HG02759 (cell line): Measurements from ENCODE around the gene HBD.
"Not testable (repeated sequence)": the region's sequence is repeated elsewhere in the genome, so short reads cannot be mapped to it uniquely, and the experiment has no call there.

Experiments used
- ATAC-seq: cut with Tn5 transposase; IDR thresholded peaks from one replicate; pipeline ENCODE4 v1.9.1; 2021; ENCODE audit warnings: mild to moderate bottlenecking, moderate library complexity; ENCODE audit not compliant: unreplicated experiment

HBD gene

GRCh38 chr11:5253440-5253839 is 19.2 kb upstream of the HBD start:
- not testable (repeated sequence) for ATAC-seq

GRCh38 chr11:5252919-5253265 is 18.6 kb upstream of the HBD start:
- no peak for ATAC-seq

DNA sequence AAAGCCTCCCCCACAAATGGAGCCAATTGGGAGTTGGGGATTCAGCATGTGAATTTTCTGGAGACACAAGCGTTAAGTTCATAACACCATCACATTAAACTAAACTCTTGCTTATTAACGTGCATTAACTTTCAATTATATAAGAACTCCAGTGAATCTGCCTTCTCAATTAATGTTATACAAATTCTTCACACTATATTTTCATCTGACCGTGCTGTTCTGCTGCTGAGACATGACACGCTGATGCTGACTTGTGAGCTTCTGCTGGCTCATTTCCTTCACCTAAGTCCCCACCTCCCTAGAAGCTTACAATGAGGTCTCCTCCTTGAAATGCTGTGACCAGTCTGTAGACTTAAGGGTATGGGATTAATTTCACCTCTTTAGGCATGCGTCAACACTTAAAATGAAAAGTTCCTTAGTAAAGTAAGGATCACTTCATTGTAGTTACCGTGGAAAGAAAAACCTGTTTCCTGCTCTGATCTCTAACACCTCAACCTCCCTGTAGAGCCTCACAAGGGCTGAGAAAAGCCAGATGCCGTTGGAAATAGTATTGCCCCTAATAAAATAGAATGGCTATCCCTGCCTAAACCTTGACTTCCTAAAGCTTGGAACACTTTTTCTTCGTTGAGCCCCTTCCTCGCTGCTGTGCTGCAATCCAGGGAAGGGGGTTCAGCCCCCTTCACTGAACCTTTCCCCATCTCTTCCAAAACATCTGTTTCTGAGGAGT is 18.1 kb upstream of the HBD start:
- ATAC-seq, result no peak

DNA sequence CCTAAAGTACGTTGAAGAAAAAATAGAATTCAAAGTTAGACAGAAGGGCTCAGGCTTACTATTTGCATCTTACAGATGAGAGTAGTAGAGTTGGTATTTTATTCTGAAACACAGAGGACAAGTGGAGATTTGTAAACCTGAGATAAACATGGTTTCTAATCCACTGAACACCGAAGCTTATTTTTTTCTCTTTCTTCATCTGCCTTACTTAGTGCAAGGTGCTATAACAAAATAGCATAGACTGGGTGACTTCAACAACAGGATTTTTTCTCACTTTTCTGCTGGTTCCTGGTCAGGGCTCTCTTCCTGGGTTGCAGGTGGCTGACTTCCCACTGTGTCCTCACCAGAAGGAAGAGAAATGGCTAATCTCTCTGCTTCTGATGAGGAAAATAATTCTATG is 17.5 kb upstream of the HBD start:
- ATAC-seq, result no peak

GRCh38 chr11:5250543-5251204 is 16.4 kb upstream of the HBD start:
- ATAC-seq, result no peak

DNA sequence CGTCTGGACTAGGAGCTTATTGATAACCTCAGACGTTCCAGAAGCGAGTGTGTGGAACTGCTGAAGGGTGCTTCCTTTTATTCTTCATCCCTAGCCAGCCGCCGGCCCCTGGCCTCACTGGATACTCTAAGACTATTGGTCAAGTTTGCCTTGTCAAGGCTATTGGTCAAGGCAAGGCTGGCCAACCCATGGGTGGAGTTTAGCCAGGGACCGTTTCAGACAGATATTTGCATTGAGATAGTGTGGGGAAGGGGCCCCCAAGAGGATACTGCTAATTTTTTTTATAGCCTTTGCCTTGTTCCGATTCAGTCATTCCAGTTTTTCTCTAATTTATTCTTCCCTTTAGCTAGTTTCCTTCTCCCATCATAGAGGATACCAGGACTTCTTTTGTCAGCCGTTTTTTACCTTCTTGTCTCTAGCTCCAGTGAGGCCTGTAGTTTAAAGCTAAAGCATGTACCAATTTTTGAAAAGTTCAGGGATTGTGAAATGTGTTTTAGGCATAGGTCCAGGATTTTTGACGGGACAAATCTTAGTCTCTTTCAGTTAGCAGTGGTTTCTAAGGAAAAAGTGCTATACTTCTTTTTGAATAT is 15.6 kb upstream of the HBD start, which contains the start of gene HBG1:
Gene HBG1, minus strand, starts transcription at position 51 of the 590 bp plus-strand sequence. CDS start 53 bp downstream, outside the sequence.
- not testable (repeated sequence) for ATAC-seq

DNA sequence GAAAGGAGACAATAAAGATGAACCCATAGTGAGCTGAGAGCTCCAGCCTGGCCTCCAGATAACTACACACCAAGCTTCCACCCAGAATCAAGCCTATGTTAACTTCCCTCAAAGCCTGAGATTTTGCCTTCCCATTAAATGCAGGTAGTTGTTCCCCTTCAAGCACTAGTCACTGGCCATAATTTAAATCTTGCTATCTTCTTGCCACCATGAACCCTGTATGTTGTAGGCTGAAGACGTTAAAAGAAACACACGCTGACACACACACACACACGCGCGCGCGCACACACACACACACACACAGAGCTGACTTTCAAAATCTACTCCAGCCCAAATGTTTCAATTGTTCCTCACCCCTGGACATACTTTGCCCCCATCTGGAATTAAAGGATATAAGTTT is 14.2 kb upstream of the HBD start:
- ATAC-seq, result not testable (repeated sequence)

DNA sequence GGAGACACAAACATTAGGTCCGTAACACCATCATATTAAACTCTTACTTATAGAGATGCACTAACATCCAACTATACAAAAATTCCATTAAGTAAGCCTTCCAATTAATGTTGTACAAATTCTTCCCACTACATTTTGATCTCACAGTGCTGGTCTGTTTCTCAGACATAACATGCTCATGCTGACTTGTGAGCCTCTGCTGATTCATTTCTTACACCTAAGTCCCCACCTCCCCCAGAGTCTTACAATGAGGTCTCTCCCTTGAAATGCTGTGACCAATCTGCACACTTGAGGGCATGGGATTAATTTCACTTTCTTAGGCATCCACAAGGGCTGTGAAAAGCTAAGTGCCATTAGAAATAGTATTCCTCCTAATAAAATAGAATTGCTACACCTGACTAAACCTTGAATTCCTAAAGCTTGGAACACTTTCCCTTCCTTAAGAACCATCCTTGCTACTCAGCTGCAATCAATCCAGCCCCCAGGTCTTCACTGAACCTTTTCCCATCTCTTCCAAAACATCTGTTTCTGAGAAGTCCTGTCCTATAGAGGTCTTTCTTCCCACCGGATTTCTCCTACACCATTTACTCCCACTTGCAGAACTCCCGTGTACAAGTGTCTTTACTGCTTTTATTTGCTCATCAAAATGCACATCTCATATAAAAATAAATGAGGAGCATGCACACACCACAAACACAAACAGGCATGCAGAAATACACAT is 13.3 kb upstream of the HBD start:
- ATAC-seq, result no peak

DNA sequence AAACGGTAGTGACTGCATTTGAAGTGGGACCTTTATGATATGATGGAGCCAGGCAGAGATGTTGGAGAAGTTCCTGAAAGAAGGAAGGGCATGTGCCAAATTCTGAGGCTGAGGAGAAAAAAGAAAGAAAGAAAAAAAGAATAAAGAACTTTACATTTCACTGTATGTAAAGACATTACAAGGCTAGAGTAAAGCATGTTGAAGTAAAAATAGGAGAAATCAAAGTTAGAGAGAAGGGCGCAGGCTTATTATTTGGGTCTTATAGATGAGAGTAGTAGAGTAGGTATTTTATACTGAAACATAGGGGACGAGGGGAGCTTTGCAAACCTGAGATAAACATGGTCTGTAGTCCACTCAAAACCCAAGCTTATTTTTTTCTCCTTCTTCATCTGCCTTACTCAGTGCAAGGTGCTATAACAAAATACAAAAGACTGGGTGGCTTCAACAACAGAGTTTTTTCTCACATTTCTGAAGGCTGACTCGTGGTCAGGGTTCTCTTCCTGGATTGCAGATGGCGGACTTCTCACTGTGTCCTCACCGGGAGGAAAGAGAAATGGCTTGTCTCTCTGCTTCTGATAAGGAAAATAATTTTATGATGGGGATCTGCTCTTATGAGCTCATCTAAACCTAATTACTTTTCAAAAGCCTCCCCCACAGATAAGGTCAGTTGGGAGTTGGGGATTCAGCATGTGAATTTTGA is 12.6 kb upstream of the HBD start:
- no peak for ATAC-seq

DNA sequence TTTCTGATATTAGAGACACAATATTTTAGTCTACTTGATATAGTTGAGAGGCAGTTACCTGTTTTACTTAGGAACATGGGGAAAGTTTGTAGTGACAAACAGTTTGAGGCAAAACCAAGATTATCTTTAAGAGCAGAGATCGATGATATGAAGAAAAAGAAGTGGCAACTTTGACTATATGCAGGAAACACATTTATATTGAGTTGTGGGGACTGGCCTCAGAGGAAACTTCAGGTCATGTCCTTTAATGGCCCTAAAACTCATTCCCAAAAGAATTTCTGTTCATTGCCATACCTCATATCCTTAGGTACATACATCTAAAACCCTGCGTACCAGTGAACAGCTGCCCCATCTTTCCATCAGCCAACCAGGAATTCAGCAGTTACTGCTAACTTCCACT is 10.9 kb upstream of the HBD start:
- ATAC-seq, result no peak

GRCh38 chr11:5243816-5244180 is 9.5 kb upstream of the HBD start:
- no peak for ATAC-seq

- ATAC-seq, result no peak
Measured at GRCh38 chr11:5242933-5243815, 8.9 kb upstream of the HBD start.

GRCh38 chr11:5242208-5242607 is 7.9 kb upstream of the HBD start:
- no peak for ATAC-seq

- no peak for ATAC-seq
Measured at GRCh38 chr11:5241458-5241857, 7.2 kb upstream of the HBD start.

GRCh38 chr11:5240458-5240857 is 6.2 kb upstream of the HBD start:
- ATAC-seq, result no peak

DNA sequence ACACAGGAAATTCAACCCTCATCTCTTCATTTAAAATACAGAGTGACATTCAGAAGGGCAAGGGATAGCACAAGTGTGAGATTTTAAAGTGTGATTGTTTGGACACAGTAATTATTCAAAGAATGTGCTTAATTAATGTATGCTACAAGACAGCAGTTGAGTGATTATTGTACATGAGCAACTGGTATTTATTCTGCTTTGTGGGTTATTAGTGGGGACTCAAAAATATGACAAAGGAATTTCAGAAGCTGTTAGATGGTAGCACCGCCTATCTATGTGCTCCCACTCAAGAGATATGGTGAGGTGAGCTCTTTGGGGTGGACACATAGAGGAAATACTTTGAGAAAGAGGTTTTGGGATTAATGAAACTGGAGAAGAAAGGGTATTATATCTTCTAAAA is 5.8 kb upstream of the HBD start:
- no peak for ATAC-seq

DNA sequence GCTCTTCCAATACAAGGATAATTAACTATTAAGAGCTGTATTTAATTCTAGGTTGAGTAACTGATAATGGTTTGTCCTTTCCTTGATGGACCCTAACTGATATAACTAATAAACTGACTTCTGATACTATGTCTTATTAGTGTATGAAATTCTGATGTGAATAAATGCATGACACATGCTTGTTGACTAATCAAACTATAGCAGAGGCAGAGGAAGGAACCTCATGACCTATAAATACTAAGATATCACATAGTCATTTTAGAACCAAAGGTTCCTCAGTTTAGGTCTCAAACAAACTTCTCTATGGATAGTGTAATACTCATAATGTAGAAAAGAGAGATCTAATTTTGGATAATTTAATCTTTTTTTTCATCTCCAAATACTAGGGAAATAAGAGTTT is 4.8 kb upstream of the HBD start:
- ATAC-seq, result no peak

DNA sequence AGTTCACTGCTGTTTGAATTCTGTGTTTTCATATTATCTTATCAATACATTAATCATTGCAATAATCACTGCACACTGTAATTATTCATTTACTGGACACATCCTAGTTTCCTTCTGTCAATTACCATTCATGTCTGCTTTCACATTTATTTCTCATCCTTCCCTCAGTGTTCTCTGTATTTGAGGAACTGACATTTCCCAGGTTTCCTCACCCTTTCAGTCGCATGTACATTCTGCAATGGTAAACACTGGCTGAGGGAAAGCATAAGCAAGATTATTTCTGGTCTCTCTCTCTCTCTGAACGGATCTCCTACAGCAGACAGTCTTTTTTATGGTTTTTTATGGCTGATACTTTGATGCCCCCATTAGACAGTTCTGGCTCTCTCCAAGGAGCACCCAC is 4.2 kb upstream of the HBD start:
- no peak for ATAC-seq

- ATAC-seq, result no peak
Measured at GRCh38 chr11:5237420-5237819, 3.1 kb upstream of the HBD start.
